ENCODE results near the gene OR51F2.

GRCh38 chr11:4826425-4826824 lies 5.3 kb downstream of the OR51F2 start:
- TF ChIP-seq, protein P1, sequence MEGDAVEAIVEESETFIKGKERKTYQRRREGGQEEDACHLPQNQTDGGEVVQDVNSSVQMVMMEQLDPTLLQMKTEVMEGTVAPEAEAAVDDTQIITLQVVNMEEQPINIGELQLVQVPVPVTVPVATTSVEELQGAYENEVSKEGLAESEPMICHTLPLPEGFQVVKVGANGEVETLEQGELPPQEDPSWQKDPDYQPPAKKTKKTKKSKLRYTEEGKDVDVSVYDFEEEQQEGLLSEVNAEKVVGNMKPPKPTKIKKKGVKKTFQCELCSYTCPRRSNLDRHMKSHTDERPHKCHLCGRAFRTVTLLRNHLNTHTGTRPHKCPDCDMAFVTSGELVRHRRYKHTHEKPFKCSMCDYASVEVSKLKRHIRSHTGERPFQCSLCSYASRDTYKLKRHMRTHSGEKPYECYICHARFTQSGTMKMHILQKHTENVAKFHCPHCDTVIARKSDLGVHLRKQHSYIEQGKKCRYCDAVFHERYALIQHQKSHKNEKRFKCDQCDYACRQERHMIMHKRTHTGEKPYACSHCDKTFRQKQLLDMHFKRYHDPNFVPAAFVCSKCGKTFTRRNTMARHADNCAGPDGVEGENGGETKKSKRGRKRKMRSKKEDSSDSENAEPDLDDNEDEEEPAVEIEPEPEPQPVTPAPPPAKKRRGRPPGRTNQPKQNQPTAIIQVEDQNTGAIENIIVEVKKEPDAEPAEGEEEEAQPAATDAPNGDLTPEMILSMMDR (IDR thresholded peaks at IDR 0.05; ENCODE audit: poor library complexity, severe bottlenecking), result peak; percentile 47
- TF ChIP-seq, protein P2, sequence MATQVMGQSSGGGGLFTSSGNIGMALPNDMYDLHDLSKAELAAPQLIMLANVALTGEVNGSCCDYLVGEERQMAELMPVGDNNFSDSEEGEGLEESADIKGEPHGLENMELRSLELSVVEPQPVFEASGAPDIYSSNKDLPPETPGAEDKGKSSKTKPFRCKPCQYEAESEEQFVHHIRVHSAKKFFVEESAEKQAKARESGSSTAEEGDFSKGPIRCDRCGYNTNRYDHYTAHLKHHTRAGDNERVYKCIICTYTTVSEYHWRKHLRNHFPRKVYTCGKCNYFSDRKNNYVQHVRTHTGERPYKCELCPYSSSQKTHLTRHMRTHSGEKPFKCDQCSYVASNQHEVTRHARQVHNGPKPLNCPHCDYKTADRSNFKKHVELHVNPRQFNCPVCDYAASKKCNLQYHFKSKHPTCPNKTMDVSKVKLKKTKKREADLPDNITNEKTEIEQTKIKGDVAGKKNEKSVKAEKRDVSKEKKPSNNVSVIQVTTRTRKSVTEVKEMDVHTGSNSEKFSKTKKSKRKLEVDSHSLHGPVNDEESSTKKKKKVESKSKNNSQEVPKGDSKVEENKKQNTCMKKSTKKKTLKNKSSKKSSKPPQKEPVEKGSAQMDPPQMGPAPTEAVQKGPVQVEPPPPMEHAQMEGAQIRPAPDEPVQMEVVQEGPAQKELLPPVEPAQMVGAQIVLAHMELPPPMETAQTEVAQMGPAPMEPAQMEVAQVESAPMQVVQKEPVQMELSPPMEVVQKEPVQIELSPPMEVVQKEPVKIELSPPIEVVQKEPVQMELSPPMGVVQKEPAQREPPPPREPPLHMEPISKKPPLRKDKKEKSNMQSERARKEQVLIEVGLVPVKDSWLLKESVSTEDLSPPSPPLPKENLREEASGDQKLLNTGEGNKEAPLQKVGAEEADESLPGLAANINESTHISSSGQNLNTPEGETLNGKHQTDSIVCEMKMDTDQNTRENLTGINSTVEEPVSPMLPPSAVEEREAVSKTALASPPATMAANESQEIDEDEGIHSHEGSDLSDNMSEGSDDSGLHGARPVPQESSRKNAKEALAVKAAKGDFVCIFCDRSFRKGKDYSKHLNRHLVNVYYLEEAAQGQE (IDR thresholded peaks at IDR 0.05; ENCODE audit: borderline replicate concordance), result no peak
- TF ChIP-seq RAD21 (conservative IDR thresholded peaks at IDR 0.05), result peak; percentile 43
- no peak for TF ChIP-seq POLR2AphosphoS5 (IDR thresholded peaks at IDR 0.05)
